Left lung (tissue), 14 donors: ENCODE data around the gene SVBP. TPM values are rescaled to one million over a fixed set of nuclear protein-coding genes. Genes with fewer than 3 reads are reported as not detected.
A peak's percentile ranks its signal among the peaks of the same experiment; 100 is the strongest.

ENCODE experiments used
- ATAC-seq: fragments of 200-7000 bp; cut with Tn5 transposase; one replicate; pipeline ENCODE4 v1.9.1; 2020; ENCODE audit warnings: moderate library complexity
- DNase-seq, 4 donors: peaks; one replicate each; pipeline ENCODE4 v3.0.0-alpha.2; 2013 to 2020
- H3K27ac ChIP-seq, 2 donors: fragments of 200-600 bp; sonication (generic) in 1 of 2; one replicate each; pipeline versions ENCODE4 v1.5.0 to v1.8.0; 2020 to 2021
- H3K27me3 ChIP-seq, 2 donors: fragments of 200-600 bp; sonication (generic) in 1 of 2; one replicate each; pipeline versions ENCODE4 v1.5.0 to v1.8.0; 2020 to 2021
- H3K36me3 ChIP-seq, 2 donors: fragments of 200-600 bp; sonication (generic) in 1 of 2; one replicate each; pipeline versions ENCODE4 v1.5.0 to v1.8.0; 2020 to 2021
- H3K4me1 ChIP-seq, 2 donors: fragments of 200-600 bp; one replicate each; pipeline ENCODE4 v1.8.0; 2021
- H3K4me3 ChIP-seq, 2 donors: fragments of 200-600 bp; sonication (generic) in 1 of 2; one replicate each; pipeline versions ENCODE4 v1.5.0 to v1.8.0; 2020 to 2021; ENCODE audit warnings: mild to moderate bottlenecking in 1 of 2
- H3K9me3 ChIP-seq, 2 donors: fragments of 200-600 bp; sonication (generic) in 1 of 2; one replicate each; pipeline versions ENCODE4 v1.5.0 to v1.8.0; 2020 to 2021
- intact Hi-C, 2 donors: fragments of 100-400 bp; cut with DNase I; formaldehyde crosslinking; loops; one replicate each; pipeline versions ENCODE4 v1.11.2 to v1.14.2; 2022
- long read RNA-seq, 12 donors: library from polyadenylated mRNA in 2 of 12; unstranded in 2 of 12; transcript quantifications; one replicate each; pipeline ENCODE4 v2.0.0 and lab custom pipeline, GENCODE V29; 2019 to 2026
- polyA plus RNA-seq, 6 donors: library from polyadenylated mRNA; unstranded; fragments of 120-200 nt; gene quantifications; one replicate each; pipeline ENCODE4 v1.2.1, GENCODE V29; 2013; ENCODE audit not compliant: insufficient read length in 6 of 6
- total RNA-seq, 2 donors: library from RNA; stranded (reverse); fragmentation: NEBNext Ultra II Directional; extraction: Animal tissue kit (Norgen Biotek cat#: 25700); gene quantifications; one replicate each; pipeline ENCODE4 v1.2.1, GENCODE V29; 2021
- TF ChIP-seq, protein P1 (sequence below), 2 donors: fragments of 200-600 bp; sonication (generic) in 1 of 2; IDR thresholded peaks; one replicate each; pipeline versions ENCODE4 v1.5.0 to v1.8.0; 2021; ENCODE audit warnings: antibody characterized with exemption in 2 of 2
- donor health status: DM: no; HTN: yes; CAD: no.
- donor health status: DM: no; HTN: no; CAD: no.

The SVBP gene, protein sequence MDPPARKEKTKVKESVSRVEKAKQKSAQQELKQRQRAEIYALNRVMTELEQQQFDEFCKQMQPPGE
- total RNA-seq = 10 to 100 TPM; 15.7 to 16.4 TPM
- polyA plus RNA-seq = 10 to 100 TPM; 65.3 to 72.2 (median 68.7) TPM
- long read RNA-seq, donor 1, transcript SVBP-201 (3 exons, 658 nt) = major isoform, 69 of 78 reads
- long read RNA-seq, donor 1, partial matches to known transcripts = 9 of 78 reads
- long read RNA-seq, donor 1, other reads (novel, unspliced or antisense) = 0 of 78 reads
- long read RNA-seq, donor 2, transcript SVBP-201 (3 exons, 658 nt) = major isoform, 41 of 84 reads
- long read RNA-seq, donor 2, partial matches to known transcripts = 37 of 84 reads
- long read RNA-seq, donor 2, other reads (novel, unspliced or antisense) = 6 of 84 reads
- long read RNA-seq, donor 3, transcript SVBP-201 (3 exons, 658 nt) = major isoform, 49 of 63 reads
- long read RNA-seq, donor 3, partial matches to known transcripts = 14 of 63 reads
- long read RNA-seq, donor 3, other reads (novel, unspliced or antisense) = 0 of 63 reads
- long read RNA-seq, donor 4, transcript SVBP-201 (3 exons, 658 nt) = major isoform, 13 of 14 reads
- long read RNA-seq, donor 4, partial matches to known transcripts = 0 of 14 reads
- long read RNA-seq, donor 4, other reads (novel, unspliced or antisense) = 1 of 14 reads
- long read RNA-seq, donor 5, transcript SVBP-201 (3 exons, 658 nt) = major isoform, 39 of 47 reads
- long read RNA-seq, donor 5, partial matches to known transcripts = 7 of 47 reads
- long read RNA-seq, donor 5, other reads (novel, unspliced or antisense) = 0 of 47 reads
- long read RNA-seq, donor 6, transcript SVBP-201 (3 exons, 658 nt) = major isoform, 66 of 94 reads
- long read RNA-seq, donor 6, partial matches to known transcripts = 28 of 94 reads
- long read RNA-seq, donor 6, other reads (novel, unspliced or antisense) = 0 of 94 reads
- long read RNA-seq, donor 7, transcript SVBP-201 (3 exons, 658 nt) = major isoform, 43 of 49 reads
- long read RNA-seq, donor 7, partial matches to known transcripts = 5 of 49 reads
- long read RNA-seq, donor 7, other reads (novel, unspliced or antisense) = 0 of 49 reads
- long read RNA-seq, donor 8, transcript SVBP-201 (3 exons, 658 nt) = major isoform, 30 of 31 reads
- long read RNA-seq, donor 8, partial matches to known transcripts = 0 of 31 reads
- long read RNA-seq, donor 8, other reads (novel, unspliced or antisense) = 0 of 31 reads
- long read RNA-seq, donor 9 = 0 reads
- long read RNA-seq, donor 10, transcript SVBP-201 (3 exons, 658 nt) = major isoform, 7 of 7 reads
- long read RNA-seq, donor 10, partial matches to known transcripts = 0 of 7 reads
- long read RNA-seq, donor 10, other reads (novel, unspliced or antisense) = 0 of 7 reads
- long read RNA-seq, donor 11, transcript SVBP-201 (3 exons, 658 nt) = major isoform, 50 of 75 reads
- long read RNA-seq, donor 11, partial matches to known transcripts = 20 of 75 reads
- long read RNA-seq, donor 11, other reads (novel, unspliced or antisense) = 5 of 75 reads
- long read RNA-seq, donor 12, transcript SVBP-201 (3 exons, 658 nt) = major isoform, 39 of 40 reads
- long read RNA-seq, donor 12, partial matches to known transcripts = 0 of 40 reads
- long read RNA-seq, donor 12, other reads (novel, unspliced or antisense) = 0 of 40 reads

GRCh38 chr1:42816585-42817439 is at the start of gene SVBP, which contains the start of gene ERMAP:
TSS of gene SVBP (minus strand) at chr1:42817397. CDS start at chr1:42816544, 853 bp downstream.
TSS of gene ERMAP (plus strand) at chr1:42817122. CDS start at chr1:42830449, 13,327 bp downstream.
- peaks cover 0 to 5% of the 10 kb centered on the region in 2 donors for H3K36me3 ChIP-seq
- H3K4me3 ChIP-seq = peak within 1 kb of the TSS; percentile 58 to 66
- no peaks in the 10 kb centered on the region for H3K27me3 ChIP-seq
- TF ChIP-seq, protein P1, sequence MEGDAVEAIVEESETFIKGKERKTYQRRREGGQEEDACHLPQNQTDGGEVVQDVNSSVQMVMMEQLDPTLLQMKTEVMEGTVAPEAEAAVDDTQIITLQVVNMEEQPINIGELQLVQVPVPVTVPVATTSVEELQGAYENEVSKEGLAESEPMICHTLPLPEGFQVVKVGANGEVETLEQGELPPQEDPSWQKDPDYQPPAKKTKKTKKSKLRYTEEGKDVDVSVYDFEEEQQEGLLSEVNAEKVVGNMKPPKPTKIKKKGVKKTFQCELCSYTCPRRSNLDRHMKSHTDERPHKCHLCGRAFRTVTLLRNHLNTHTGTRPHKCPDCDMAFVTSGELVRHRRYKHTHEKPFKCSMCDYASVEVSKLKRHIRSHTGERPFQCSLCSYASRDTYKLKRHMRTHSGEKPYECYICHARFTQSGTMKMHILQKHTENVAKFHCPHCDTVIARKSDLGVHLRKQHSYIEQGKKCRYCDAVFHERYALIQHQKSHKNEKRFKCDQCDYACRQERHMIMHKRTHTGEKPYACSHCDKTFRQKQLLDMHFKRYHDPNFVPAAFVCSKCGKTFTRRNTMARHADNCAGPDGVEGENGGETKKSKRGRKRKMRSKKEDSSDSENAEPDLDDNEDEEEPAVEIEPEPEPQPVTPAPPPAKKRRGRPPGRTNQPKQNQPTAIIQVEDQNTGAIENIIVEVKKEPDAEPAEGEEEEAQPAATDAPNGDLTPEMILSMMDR (IDR thresholded peaks at IDR 0.05) = no peak
- H3K27ac ChIP-seq = peak within 1 kb of the TSS; percentile 94 to 98
- intact Hi-C loops = no loop called here
- no peaks in the 10 kb centered on the region for H3K9me3 ChIP-seq
- DNase-seq (peak; percentile 94 to 99 (median 95)), ATAC-seq (peak; percentile 97)
- peaks cover 11 to 25% of the 10 kb centered on the region in 2 donors for H3K4me1 ChIP-seq

DNA sequence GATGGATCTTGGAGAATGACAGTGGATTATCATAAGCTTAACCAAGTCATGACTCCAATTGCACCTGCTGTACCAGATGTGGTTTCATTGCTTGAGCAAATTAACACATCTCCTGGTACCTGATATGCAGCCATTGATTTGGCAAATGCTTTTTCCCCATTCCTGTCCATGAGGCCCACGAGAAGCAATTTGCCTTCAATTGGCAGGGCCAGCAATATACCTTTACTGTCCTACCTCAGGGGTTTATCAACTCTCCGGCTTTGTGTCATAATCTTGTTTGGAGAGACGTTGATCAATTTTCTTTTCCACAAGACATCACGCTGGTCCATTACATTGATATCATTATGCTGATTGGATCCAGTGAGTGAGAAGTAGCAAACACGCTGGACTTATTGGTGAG is 49.4 kb upstream of the SVBP start:
- no peaks in the 10 kb centered on the region for H3K27me3 ChIP-seq
- TF ChIP-seq, protein P1 (IDR thresholded peaks at IDR 0.05) = no peak
- no peaks in the 10 kb centered on the region for H3K36me3 ChIP-seq
- no peaks in the 10 kb centered on the region for H3K4me1 ChIP-seq
- no peak overlapping the region for H3K4me3 ChIP-seq
- intact Hi-C loops = no loop called here
- H3K27ac ChIP-seq = no peak overlapping the region
- ATAC-seq (no peak), DNase-seq (no peak)
- no peaks in the 10 kb centered on the region for H3K9me3 ChIP-seq

DNA sequence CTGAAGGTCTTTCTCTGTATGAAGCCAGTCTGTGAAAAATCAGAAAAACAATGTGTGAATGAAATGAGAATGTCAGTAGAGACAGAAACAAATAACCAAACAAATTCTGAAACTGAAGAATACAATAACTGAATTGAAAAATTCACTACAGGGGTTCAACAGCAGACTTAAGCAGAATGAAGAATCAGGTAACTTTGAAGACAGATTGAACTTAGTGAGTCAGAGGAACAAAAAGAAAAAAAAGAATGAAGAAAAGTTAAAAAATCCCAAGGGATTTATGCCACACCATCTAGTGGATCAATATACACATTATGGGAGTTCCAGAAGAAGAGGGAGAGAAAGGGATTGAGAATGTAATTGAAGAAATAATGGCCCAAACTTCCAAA is 43.8 kb upstream of the SVBP start:
- Histone ChIP-seq H3K4me1 (no peaks in the 10 kb centered on the region), H3K27me3 (peaks cover 0 to 10% of the 10 kb centered on the region in 2 donors), H3K4me3 (no peak overlapping the region), H3K27ac (no peak overlapping the region), H3K36me3 (no peaks in the 10 kb centered on the region), H3K9me3 (peaks cover 0 to 9% of the 10 kb centered on the region in 2 donors)
- TF ChIP-seq, protein P1 (IDR thresholded peaks at IDR 0.05) = no peak
- no peak for DNase-seq
- intact Hi-C loops = no loop called here
- no peak for ATAC-seq
